GM18909 (cell line): ENCODE results near the gene ANKAR.
A peak's percentile ranks its signal among the peaks of the same experiment; 100 is the strongest.
"Not testable (repeated sequence)": the region's sequence is repeated elsewhere in the genome, so short reads cannot be mapped to it uniquely, and the experiment has no call there.

Experiments
- ATAC-seq: cut with Tn5 transposase; IDR thresholded peaks from one replicate; pipeline ENCODE4 v1.9.1; 2021; ENCODE audit warnings: mild to moderate bottlenecking; ENCODE audit not compliant: unreplicated experiment, poor library complexity

Gene ANKAR, protein sequence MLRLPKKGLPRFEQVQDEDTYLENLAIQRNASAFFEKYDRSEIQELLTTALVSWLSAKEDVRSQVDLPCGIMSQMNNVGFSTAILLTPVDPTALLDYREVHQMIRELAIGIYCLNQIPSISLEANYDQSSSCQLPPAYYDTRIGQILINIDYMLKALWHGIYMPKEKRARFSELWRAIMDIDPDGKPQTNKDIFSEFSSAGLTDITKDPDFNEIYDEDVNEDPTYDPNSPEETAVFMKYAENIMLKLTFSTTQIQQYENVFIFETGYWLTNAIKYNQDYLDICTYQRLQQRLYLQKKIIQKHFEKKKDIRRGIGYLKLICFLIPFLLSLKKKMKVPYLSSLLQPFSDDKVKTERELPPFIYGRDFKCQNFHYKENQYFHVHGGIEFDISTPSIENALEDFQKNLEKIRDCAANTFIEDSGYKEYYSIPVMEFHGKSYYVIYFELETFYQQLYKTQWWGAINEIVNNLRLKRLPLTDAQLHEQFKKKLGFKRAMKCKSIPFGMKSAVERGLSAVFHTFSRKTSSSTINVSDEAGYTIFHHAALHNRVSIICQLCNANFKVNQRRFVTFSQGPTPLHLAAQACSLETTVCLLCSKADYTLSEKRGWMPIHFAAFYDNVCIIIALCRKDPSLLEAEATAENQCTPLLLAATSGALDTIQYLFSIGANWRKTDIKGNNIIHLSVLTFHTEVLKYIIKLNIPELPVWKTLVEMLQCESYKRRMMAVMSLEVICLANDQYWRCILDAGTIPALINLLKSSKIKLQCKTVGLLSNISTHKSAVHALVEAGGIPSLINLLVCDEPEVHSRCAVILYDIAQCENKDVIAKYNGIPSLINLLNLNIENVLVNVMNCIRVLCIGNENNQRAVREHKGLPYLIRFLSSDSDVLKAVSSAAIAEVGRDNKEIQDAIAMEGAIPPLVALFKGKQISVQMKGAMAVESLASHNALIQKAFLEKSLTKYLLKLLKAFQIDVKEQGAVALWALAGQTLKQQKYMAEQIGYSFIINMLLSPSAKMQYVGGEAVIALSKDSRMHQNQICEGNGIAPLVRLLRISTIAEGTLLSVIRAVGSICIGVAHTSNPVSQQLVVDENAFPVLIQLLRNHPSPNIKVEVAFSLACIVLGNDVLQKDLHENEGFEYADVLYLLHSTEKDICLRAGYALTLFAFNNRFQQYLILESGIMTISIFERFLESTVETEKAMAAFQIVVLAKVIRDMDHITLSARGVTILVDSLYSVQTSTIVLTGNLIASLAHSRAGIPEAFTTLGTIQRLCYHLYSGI (N-terminal part only)

DNA sequence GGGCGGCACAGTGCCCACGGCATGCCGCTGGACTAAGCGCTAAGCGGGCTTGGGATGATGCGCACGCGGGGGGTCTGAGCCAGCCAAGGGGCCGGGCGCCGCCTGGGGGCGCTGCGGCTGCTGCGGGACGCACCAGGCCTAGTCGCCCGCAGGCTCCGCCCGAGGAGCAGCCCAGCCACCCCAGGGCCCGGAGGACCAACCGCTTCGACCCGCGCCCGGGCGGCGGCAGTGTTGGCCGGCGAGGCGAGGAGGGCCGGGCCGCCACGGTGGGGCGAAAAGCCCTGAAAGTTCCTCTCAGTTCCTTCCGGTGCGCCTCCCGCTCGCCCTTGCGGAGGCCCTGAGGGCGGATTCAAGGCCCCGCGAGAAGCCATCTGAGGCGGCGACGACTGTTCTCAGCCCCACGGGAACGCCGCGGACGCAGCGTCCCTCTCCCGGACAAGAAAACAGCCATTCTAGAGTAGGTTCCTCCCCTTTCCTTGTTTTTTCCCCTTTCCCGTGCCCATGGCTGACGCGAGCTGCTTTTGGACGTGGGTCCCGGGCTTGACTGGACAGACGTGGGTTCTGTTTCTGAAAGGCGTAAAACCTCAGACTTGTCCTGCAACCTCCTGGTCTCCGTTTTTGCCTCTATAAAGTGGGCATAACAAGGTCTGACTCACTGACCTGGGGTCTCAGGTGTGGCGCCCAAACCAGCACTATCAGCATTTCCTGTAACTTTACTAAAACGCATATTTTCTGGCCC, at the start of gene ANKAR:
TSS of gene ANKAR (plus strand) at position 297 of the 739 bp plus-strand sequence. CDS start 1,821 bp downstream, outside the sequence.
- peak; percentile 98 for ATAC-seq

DNA sequence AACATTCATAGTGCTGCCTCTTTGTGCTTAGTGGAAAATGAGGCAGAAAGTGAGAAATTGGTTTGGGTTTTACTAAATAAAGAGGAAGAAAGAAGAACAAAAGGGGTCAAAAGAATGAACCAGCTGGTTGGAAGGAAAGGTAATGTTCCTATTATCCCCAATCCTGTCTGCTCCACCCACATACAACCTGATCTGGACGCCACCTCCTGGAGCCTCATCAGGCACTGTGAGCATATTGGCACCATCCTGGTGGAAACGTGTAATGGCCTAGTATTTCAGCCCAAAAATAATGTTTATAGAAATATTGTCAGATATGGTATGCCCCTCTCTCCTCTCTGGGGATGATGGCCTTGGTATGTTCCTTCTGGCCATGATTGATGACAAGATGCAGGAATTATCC, 48.8 kb upstream of the ANKAR start:
- ATAC-seq = no peak

DNA sequence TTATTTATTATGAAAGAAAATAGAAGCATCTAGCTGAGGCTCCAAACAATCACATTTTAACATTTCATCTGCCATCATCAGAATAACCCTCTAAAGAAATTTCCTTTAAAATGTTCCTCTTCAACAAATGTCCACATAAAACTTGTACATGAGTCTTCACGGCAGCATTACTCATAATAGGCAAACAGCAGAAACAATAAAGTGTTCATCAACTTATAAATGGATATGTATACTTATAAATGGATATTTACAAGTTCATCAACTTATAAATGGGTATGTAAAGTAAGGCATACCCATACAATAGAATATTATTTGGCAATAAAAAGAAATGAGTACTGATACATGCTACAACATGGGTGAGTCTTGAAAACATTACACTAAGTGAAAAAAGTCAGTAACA, 46.7 kb upstream of the ANKAR start:
- ATAC-seq = no peak

DNA sequence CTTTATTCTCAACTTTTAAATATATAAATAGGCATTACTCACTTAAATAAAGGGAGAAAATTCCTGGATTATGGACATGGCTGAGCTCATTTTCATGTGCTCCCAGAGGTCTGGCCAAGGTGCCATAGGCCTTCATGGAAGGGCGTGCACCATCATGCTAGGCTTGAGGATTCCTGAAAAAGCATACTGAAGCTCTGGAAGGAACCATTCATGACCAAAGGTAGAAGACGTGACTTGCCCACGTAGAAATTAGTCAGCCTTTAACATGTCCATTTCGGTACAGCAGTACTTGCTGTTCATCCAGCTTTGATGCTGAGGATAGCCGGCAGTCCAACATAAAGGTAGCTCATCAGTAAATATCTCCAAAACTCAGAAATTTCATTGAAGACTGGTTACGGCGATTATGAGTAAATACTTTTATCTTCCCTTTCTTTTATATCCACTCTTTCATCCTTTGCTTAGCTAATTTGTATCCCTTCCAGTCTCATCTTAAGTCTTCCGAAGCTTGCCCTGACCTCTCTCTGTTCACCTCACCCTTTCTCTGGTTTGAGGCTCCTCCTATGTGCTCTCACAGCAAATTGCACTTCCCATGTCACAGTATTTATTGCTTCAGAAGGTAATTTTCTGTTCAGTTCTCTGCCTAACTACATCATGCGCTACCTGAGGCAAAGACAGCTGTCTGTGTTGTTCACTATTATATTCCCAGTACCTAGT, 45.5 kb upstream of the ANKAR start:
- no peak for ATAC-seq

DNA sequence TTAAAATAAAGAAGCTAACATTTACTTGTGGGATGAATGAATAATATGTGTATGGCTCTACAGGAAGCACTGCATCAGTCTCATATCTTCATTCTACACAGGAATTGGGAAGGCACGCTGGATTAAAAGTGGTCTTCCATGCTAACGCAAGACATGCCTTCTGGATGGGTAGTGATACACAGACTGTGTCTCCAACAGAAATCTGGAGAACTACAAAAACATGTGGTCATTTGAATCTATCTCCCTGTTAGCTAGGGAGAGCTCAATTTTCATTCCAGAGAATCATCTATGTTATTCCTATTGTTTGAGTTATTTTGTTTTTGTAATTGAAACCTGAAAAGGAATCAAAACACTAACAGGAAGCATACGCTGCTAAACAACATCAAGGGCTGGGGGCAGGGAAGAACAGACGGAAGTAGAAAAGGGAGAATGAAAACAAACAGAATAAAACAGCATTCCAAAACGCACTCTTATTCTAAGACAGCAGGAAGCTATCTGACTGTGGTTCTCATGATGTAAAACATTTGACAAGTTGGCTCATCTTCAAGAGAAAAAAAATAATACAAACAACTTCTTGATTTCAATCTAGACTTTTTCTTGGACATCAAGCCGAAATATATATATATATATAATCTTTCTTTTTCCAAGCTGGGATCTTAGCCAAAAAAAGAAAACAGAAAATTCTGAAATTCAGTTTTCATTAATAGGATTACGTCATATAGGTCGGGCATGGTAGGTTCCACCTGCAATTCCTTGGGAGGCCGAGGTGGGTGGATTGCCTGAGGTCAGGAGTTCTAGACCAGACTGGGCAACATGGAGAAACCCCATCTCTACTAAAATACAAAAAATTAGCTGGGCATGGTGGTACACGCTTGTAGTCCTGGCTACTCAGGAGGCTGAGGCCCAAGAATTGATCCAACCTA, 44.7 kb upstream of the ANKAR start:
- ATAC-seq = no peak

DNA sequence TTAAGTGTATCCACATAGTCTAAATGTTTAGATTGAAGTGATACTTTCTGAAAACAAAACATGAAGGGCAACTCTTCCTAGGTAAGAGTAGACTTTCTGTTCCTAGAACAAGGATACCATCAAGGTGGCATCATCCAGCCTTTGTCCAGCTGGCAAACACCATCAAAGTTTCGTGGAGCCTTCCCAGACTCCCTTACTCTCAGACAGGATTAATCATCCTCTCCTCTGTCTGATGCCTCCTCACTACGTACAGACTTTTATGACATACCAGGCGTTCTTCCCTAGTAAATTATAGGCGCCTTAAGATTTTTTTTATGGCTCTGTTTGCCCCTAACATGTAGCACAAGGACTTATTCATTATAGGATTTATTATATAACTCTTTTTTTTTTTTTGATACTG, 42.6 kb upstream of the ANKAR start:
- no peak for ATAC-seq

DNA sequence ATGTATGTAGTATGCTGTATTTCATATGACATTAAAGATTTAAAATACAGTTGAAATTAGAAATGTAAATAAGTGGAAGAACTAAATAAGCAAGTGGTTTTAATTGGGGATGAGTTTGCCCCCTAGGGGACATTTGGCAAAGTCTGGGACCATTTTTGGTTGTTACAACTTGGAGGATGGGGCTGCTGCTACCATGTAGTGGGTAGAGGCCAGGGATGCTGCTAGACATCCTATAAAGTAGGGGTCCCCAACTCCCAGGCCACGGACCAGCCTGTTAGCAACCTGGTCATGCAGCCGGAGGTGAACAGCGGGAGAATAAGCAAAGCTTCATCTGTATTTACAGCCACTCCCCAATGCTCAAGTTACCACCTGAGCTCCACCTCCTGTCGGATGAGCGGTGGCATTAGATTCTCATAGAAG, 41.1 kb upstream of the ANKAR start:
- ATAC-seq = no peak

DNA sequence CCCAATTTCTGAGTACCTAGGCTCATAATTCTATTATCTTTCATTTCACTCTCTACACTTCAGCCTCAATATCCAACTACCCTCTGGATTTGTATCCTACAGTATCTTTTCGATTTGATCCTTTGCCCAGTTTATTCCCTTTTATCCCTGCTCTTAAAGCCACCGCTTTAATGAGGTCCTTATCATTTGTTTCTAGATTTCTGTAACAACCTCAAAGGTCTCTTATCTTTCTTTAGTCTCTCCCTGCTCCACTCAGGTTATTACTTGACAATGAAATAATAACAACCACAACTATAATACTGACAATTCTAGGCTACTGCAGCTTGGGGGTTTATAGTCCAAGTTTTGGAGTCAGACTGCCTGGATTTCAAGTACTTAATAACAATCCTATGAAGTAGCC, 39.1 kb upstream of the ANKAR start:
- ATAC-seq = no peak

DNA sequence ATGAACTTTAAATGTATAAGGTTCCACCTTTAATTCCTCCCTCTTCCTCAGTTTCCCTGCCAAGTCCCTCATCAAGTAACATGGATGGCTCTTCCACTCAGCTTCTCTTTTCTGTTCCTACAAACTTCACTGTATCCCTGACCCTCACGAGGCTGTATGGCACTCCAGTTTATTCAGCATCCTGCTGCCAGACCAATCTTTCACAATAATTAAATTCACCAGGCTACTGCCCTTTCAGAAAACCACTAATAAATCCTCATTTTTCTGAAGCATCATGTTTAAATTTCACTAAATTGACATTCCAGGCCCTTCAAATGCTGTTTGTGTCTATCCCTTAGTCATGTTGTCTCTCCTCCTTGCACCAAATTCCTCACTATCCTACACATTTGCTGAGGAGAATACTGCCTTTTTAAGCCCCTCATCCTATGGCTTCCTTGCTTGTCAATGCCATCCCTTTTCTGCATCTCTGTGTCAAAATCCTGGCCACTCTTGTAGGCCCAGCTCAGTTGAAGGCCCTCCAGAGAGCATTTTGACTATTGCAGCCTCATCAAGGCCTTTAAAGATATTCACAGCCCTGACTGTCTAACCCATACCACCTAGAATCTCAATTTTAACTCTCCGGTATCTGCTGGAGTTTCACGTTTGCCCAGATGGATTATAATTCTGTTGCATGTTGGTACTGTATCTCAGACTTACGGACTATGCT, 36.0 kb upstream of the ANKAR start:
- no peak for ATAC-seq

DNA sequence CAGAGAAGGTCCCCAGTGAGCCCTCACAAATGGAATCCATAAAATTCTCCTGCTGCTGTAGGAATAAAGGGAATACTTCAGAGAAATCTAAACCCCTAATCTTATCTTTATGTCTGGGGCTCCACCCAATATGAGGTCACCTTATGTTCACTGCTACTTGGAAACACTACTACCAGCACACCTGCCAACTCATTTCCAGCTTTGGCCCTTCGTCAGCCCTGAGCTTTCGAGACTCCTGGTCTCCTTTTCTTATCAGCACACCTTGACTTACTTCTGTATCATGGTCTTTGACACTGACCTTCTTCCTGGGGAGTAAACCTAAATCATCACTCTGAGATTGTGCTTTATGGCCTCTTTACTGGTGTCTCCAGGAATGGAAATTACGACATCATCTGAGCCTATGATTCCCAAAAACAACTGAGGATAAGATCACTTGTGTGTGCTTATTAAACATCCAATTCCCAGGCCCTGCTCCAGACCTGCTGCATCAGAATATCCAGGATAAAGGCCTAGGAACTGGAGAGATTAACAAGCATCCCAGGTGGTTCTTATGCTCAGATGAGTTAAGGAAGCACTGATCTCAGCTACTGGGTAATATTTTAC, 35.4 kb upstream of the ANKAR start:
- no peak for ATAC-seq

DNA sequence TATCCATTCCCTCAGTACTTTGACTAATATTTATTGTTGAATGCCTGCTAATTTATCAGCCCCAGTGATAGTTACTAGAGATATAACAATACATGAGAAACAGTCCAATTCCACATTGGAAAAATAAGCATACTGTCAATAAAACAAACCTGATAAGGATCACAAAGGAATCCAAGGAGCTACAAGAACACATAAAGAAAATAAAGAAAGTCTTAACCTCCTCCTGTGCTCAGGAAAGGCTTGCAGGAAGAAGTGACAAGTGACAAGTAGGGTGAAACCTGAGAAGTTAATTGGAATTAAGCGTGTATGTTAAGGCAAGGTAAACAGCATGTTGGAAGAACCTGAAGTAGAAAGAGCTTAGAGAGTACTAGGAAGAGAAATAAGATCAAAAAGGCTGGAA, 33.5 kb upstream of the ANKAR start:
- ATAC-seq = no peak

DNA sequence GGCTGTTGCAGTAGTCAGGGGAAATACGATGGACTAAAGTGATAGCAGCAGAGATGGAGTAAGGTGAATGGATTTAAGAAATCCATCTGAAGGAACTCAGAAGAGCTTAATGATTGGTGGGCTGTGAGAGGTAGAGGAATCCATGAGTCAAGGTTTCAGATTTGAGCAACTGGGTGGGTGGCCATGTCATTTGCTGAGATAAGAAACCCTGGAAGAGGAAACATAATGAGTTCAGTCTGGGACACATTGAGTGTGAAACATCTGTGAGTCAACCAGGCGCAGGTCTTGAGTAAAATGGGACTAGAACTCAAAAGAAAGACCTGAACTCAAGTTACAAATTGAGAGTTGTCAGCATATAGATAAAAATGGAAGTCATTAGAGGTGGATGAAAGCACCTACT, 32.9 kb upstream of the ANKAR start:
- no peak for ATAC-seq

DNA sequence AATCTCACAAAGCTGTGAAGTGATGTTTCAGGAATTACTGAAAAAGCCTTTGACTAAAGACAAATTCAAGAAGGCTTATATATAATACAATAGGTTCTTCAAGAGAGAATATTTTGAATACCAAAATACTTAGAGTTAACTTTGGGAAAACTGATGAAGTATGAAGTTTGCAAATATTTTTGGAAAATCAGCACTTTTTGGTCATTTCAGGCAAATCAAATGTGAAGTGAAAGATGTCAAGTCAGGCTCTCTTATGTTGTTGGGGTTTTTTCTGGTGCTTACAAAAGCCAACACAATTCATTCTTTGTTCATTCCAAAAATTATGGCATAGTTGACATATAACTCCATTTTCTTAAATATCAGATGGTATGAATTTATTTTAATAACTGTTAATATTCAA, 27.9 kb upstream of the ANKAR start:
- ATAC-seq = no peak

DNA sequence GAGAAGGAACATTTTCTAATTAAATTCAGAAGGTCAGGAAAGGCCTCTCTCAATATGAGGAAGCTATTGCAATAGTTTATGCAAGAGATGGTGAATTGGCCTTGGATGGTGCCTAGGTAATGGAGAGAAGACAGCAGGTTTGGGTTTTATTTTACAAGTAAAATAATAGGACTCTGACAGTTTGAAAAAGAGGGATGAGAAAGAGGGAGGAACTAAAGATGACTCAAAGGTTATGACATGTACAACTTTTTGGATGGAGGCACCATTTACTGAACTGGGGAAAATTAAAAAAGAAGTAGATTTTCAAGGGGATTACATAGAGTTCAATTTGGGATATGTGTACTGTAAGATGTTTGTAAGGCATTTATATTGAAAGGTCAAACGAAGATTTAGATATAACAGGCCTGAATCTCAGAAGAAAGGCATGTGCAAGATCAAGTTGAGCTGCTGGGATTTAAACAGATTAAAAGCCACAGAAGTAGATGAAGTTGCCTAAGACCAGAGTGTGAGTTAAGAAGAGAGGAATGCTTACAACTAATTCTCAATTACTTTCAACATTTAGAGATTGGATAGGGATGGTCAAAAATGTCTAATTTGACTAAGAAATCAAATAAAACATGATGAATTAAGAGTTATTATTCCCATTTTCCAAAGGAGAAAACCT, 25.5 kb upstream of the ANKAR start:
- ATAC-seq = no peak

DNA sequence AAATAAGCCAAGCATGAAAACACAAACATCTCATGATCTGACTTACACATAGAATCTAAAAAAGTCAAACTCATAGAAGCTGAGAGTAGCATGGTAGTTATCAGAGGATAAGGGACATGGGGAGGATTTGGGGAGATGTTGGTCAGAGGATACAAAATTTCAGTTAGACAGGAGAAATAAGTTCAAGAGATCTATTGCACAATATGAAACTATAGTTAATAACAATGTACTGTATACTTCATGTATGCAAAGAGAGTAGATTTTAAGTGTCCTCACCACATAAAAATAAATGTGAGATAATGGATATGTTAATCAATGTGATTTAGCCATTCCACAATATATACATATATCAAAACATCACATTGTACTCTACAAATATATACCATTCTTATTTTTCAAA, 23.2 kb upstream of the ANKAR start:
- no peak for ATAC-seq

DNA sequence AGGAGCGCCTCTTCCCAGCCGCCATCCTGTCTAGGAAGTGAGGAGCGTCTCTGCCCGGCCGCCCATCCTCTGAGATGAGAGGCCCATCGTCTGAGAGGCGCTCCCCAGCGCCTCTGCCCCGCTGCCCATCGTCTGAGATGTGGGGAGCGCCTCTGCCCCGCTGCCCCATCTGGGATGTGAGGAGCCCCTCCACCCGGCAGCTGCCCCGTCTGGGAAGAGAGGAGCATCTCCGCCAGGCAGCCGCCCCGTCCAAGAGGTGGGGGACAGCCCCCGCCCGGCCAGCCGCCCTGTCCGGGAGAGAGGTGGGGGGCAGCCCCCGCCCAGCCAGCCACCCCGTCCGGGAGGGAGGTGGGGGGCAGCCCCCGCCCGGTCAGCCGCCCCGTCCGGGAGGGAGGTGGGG, 21.0 kb upstream of the ANKAR start:
- ATAC-seq = not testable (repeated sequence)

DNA sequence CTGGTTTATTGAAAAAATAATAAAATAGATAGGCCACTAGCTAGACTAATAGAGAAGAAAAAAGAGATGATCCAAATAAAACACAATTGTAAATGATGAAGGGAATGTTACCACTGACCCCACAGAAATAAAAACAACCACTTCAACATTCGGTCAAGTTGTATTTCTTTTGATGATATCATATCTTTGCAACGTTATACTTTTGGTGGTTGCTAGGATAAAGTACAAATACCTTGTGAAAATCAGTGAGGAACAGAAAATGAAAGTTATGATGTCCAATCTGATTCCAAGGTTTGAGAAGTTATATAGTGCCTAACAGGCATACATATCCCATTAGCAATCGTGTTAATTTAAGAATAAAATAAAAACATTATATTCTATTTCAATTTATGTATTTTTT, 19.8 kb upstream of the ANKAR start:
- no peak for ATAC-seq
